PFSK-1 (cell line): ENCODE measurements around the gene CHDH.

ENCODE experiments used
- POLR2AphosphoS5 ChIP-seq: IDR thresholded peaks from 2 replicates; pipeline ENCODE4 v1.6.1; 2012; ENCODE audit warnings: low read depth, mild to moderate bottlenecking, control low read depth, low read length, moderate library complexity
- TF ChIP-seq, protein P1 (sequence below), 2 experiments: IDR thresholded peaks; 2 replicates each; pipeline versions ENCODE4 v1.6.1 to v1.8.0; 2011 to 2012; ENCODE audit warnings: low read depth in 2 of 2, low read length in 2 of 2, control low read depth in 1 of 2, inconsistent platforms in 1 of 2, mild to moderate bottlenecking in 1 of 2, moderate library complexity in 1 of 2; ENCODE audit not compliant: insufficient read depth in 1 of 2

GRCh38 chr3:53776494-53777101 is 69.6 kb downstream of the CHDH start:
- TF ChIP-seq POLR2AphosphoS5, result no peak
- TF ChIP-seq, protein P1, sequence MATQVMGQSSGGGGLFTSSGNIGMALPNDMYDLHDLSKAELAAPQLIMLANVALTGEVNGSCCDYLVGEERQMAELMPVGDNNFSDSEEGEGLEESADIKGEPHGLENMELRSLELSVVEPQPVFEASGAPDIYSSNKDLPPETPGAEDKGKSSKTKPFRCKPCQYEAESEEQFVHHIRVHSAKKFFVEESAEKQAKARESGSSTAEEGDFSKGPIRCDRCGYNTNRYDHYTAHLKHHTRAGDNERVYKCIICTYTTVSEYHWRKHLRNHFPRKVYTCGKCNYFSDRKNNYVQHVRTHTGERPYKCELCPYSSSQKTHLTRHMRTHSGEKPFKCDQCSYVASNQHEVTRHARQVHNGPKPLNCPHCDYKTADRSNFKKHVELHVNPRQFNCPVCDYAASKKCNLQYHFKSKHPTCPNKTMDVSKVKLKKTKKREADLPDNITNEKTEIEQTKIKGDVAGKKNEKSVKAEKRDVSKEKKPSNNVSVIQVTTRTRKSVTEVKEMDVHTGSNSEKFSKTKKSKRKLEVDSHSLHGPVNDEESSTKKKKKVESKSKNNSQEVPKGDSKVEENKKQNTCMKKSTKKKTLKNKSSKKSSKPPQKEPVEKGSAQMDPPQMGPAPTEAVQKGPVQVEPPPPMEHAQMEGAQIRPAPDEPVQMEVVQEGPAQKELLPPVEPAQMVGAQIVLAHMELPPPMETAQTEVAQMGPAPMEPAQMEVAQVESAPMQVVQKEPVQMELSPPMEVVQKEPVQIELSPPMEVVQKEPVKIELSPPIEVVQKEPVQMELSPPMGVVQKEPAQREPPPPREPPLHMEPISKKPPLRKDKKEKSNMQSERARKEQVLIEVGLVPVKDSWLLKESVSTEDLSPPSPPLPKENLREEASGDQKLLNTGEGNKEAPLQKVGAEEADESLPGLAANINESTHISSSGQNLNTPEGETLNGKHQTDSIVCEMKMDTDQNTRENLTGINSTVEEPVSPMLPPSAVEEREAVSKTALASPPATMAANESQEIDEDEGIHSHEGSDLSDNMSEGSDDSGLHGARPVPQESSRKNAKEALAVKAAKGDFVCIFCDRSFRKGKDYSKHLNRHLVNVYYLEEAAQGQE (IDR thresholded peaks at IDR 0.05; ENCODE audit: insufficient read depth in 1 of 2, low read depth in 2 of 2, low read length in 2 of 2), result no peak
